Activated T-cell treated with anti-CD3 and anti-CD28 coated beads, Interleukin-2, amount 50 U/mL, for 72 hours (primary cell): ENCODE results near the gene SETD3. TPM values are rescaled to one million over a fixed set of nuclear protein-coding genes. Genes with fewer than 3 reads are reported as not detected.

Experiments
- ATAC-seq, 2 donors: fragments of 150-1000 bp; cut with Tn5 transposase; replicated peaks in 1 of 2; 2 replicates each; pipeline ENCODE4 v1.10.0; 2021; ENCODE audit warnings: moderate library complexity in 2 of 2, mild to moderate bottlenecking in 1 of 2
- DNase-seq, 2 donors: peaks; one replicate each; pipeline ENCODE4 v3.0.0; 2021 to 2022; ENCODE audit warnings: mixed read lengths in 1 of 2
- H3K27ac Mint-ChIP-seq: one replicate; pipeline ENCODE4 v1.8.0; 2022; ENCODE audit warnings: mild to moderate bottlenecking, moderate library complexity, mixed read lengths
- H3K27me3 Mint-ChIP-seq: one replicate; pipeline ENCODE4 v1.8.0; 2022; ENCODE audit warnings: low read depth, mixed read lengths
- H3K36me3 Mint-ChIP-seq, 2 donors: one replicate each; pipeline ENCODE4 v1.8.0; 2022; ENCODE audit warnings: mixed read lengths in 2 of 2, mild to moderate bottlenecking in 1 of 2; ENCODE audit not compliant: insufficient read depth in 2 of 2
- H3K4me1 Mint-ChIP-seq: one replicate; pipeline ENCODE4 v1.8.0; 2022; ENCODE audit warnings: low read depth, mixed read lengths
- H3K4me3 Mint-ChIP-seq, 2 donors: one replicate each; pipeline ENCODE4 v1.8.0; 2022; ENCODE audit warnings: mild to moderate bottlenecking in 2 of 2, mixed read lengths in 2 of 2, moderate library complexity in 2 of 2
- H3K9me3 Mint-ChIP-seq, 2 donors: one replicate each; pipeline ENCODE4 v1.8.0; 2022; ENCODE audit warnings: mixed read lengths in 2 of 2
- total RNA-seq, 2 donors: library from RNA; stranded (reverse); gene quantifications; one replicate each; pipeline ENCODE4 v1.2.3, GENCODE V29; 2022

The SETD3 gene
- total RNA-seq, 2 donors from 2014 or later, result 48.0 to 49.6 TPM

- Mint-ChIP-seq H3K4me1 (peaks cover 27% of the 10 kb centered on the region), H3K4me3 (no peak overlapping the region), H3K9me3 (no peaks in the 10 kb centered on the region), H3K27ac (no peak overlapping the region), H3K27me3 (no peaks in the 10 kb centered on the region), H3K36me3 (peaks cover 4 to 8% of the 10 kb centered on the region in 2 donors)
- ATAC-seq (no peak), DNase-seq (no peak)
Measured at GRCh38 chr14:99397698-99398097, 83.0 kb downstream of the SETD3 start.

GRCh38 chr14:99395909-99396530 is 84.6 kb downstream of the SETD3 start:
- DNase-seq (peak; percentile 63 to 70), ATAC-seq (peak; percentile 99)
- Mint-ChIP-seq H3K9me3 (no peaks in the 10 kb centered on the region), H3K4me3 (peak overlapping the region in 1 of 2 donors; percentile 32), H3K27me3 (no peaks in the 10 kb centered on the region), H3K4me1 (peaks cover 15% of the 10 kb centered on the region), H3K27ac (peak overlapping the region; percentile 46), H3K36me3 (peaks cover 4 to 6% of the 10 kb centered on the region in 2 donors)

GRCh38 chr14:99394602-99395156 is 86.0 kb downstream of the SETD3 start:
- ATAC-seq (no peak), DNase-seq (no peak)
- Mint-ChIP-seq H3K4me3 (no peak overlapping the region), H3K36me3 (peaks cover 4 to 6% of the 10 kb centered on the region in 2 donors), H3K27ac (no peak overlapping the region), H3K4me1 (peaks cover 15% of the 10 kb centered on the region), H3K9me3 (no peaks in the 10 kb centered on the region), H3K27me3 (no peaks in the 10 kb centered on the region)

GRCh38 chr14:99393059-99393655 is 87.5 kb downstream of the SETD3 start:
- DNase-seq (peak; percentile 40 to 41), ATAC-seq (no peak)
- H3K4me3 Mint-ChIP-seq, result no peak overlapping the region
- H3K9me3 Mint-ChIP-seq, result no peaks in the 10 kb centered on the region
- H3K4me1 Mint-ChIP-seq, result peaks cover 15% of the 10 kb centered on the region
- no peaks in the 10 kb centered on the region for H3K27me3 Mint-ChIP-seq
- H3K36me3 Mint-ChIP-seq, result peaks cover 0 to 2% of the 10 kb centered on the region in 2 donors
- H3K27ac Mint-ChIP-seq, result peak overlapping the region; percentile 13

GRCh38 chr14:99391671-99392070 is 89.0 kb downstream of the SETD3 start:
- Mint-ChIP-seq H3K4me3 (no peak overlapping the region), H3K27ac (no peak overlapping the region), H3K36me3 (peaks cover 0 to 2% of the 10 kb centered on the region in 2 donors), H3K9me3 (peaks cover 0 to 5% of the 10 kb centered on the region in 2 donors), H3K4me1 (peaks cover 20% of the 10 kb centered on the region), H3K27me3 (peaks cover 7% of the 10 kb centered on the region)
- no peak for ATAC-seq
- DNase-seq, result no peak

- Mint-ChIP-seq H3K36me3 (peaks cover 0 to 2% of the 10 kb centered on the region in 2 donors), H3K4me1 (peaks cover 5% of the 10 kb centered on the region), H3K4me3 (no peak overlapping the region), H3K9me3 (peaks cover 0 to 5% of the 10 kb centered on the region in 2 donors), H3K27ac (no peak overlapping the region), H3K27me3 (peaks cover 28% of the 10 kb centered on the region)
- ATAC-seq, result peak; percentile 54 to 65
- peak; percentile 45 to 56 for DNase-seq
Measured at GRCh38 chr14:99389174-99389826, 91.4 kb downstream of the SETD3 start.

- DNase-seq, result no peak
- H3K4me1 Mint-ChIP-seq, result peaks cover 5% of the 10 kb centered on the region
- H3K27me3 Mint-ChIP-seq, result peaks cover 28% of the 10 kb centered on the region
- ATAC-seq, result no peak
- H3K4me3 Mint-ChIP-seq, result no peak overlapping the region
- H3K36me3 Mint-ChIP-seq, result peaks cover 0 to 2% of the 10 kb centered on the region in 2 donors
- H3K9me3 Mint-ChIP-seq, result peaks cover 0 to 5% of the 10 kb centered on the region in 2 donors
- no peak overlapping the region for H3K27ac Mint-ChIP-seq
Measured at GRCh38 chr14:99388286-99388685, 92.4 kb downstream of the SETD3 start.

GRCh38 chr14:99387880-99388279 is 92.8 kb downstream of the SETD3 start:
- peaks cover 5% of the 10 kb centered on the region for H3K4me1 Mint-ChIP-seq
- peaks cover 28% of the 10 kb centered on the region for H3K27me3 Mint-ChIP-seq
- no peak for DNase-seq
- H3K9me3 Mint-ChIP-seq, result peaks cover 0 to 5% of the 10 kb centered on the region in 2 donors
- ATAC-seq, result no peak
- no peak overlapping the region for H3K4me3 Mint-ChIP-seq
- no peak overlapping the region for H3K27ac Mint-ChIP-seq
- H3K36me3 Mint-ChIP-seq, result peaks cover 0 to 2% of the 10 kb centered on the region in 2 donors

GRCh38 chr14:99384450-99385417 is 95.9 kb downstream of the SETD3 start:
- Mint-ChIP-seq H3K36me3 (peaks cover 0 to 2% of the 10 kb centered on the region in 2 donors), H3K4me1 (peaks cover 5% of the 10 kb centered on the region), H3K27ac (no peak overlapping the region), H3K27me3 (peaks cover 46% of the 10 kb centered on the region), H3K9me3 (peaks cover 0 to 5% of the 10 kb centered on the region in 2 donors), H3K4me3 (no peak overlapping the region)
- DNase-seq (no peak), ATAC-seq (no peak)

GRCh38 chr14:99383472-99384449 is 96.9 kb downstream of the SETD3 start:
- Mint-ChIP-seq H3K9me3 (peaks cover 0 to 5% of the 10 kb centered on the region in 2 donors), H3K27me3 (peaks cover 46% of the 10 kb centered on the region), H3K4me3 (no peak overlapping the region), H3K27ac (no peak overlapping the region), H3K4me1 (peaks cover 5% of the 10 kb centered on the region), H3K36me3 (peaks cover 0 to 2% of the 10 kb centered on the region in 2 donors)
- ATAC-seq (no peak), DNase-seq (no peak)

GRCh38 chr14:99382781-99383471 is 97.7 kb downstream of the SETD3 start:
- Mint-ChIP-seq H3K4me1 (peaks cover 5% of the 10 kb centered on the region), H3K27me3 (peaks cover 46% of the 10 kb centered on the region), H3K36me3 (peaks cover 0 to 2% of the 10 kb centered on the region in 2 donors), H3K4me3 (no peak overlapping the region), H3K9me3 (peaks cover 0 to 5% of the 10 kb centered on the region in 2 donors), H3K27ac (no peak overlapping the region)
- DNase-seq (no peak), ATAC-seq (no peak)
